Measurements from ENCODE around the gene NYNRIN.
"Not testable (repeated sequence)": the region's sequence is repeated elsewhere in the genome, so short reads cannot be mapped to it uniquely, and the experiment has no call there.

NYNRIN gene

DNA sequence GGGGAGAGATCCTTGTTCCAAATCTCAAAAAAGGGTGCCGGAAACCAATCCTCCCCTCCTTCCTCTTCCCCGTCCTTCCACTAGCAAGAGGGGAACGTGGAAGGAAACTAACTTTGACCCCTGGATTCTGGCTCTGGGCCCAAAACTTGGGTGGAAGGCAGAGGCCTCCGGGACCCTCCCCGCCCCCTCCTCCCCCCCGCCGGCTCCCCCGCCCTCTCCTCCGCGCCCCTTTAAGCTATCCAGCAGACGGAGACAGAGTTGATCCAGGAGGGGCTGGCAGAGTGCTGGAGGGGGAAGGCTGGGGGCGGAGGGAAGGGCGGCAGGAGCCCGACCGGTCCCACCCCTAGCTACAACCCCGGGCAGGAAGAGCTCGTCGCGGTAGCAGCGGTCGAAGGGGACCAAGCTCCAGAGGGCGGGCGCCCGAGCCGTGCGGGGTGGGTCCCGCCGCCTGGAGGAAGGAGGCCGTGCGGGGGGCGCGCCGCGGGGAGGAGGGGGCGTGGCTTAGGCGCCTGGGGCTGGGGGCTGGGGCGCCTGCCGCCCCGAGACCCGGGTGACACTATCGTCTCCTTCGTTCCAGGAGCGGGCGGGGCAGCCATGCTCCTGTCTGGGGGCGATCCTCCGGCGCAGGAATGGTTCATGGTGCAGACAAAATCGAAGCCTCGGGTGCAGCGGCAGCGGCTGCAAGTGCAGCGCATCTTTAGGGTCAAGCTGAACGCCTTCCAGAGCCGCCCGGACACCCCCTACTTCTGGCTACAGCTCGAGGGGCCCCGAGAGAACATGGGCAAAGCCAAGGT, at the start of gene NYNRIN:
NYNRIN (plus strand) TSS at position 351 of the 794 bp plus-strand sequence; CDS start at position 595, 244 bp downstream.
- DNase-seq (ENCODE audit: low spot score): peak; percentile 42

DNA sequence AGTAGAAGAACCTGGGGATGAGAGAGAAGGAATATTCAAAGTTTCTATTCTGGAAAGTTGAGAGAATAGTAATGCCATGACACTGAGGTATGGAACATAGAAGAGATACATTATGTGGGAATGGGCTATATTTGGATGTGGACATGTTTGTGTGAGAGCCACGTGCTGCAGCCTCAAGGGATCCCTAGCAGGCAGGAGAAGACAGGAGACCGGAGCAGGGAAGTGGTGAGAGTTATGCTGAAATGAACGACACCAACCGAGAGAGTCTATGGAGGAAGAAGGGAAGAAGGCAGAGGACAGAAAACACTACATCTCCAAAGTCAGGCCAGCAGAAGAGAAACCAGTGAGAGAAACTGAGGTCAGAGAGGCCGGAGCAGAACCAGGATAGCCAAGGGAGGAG, 49.1 kb upstream of the NYNRIN start:
- no peak for DNase-seq (ENCODE audit: low spot score)

GRCh38 chr14:24351517-24351916, 47.3 kb upstream of the NYNRIN start:
- DNase-seq (ENCODE audit: low spot score): no peak

- no peak for DNase-seq (ENCODE audit: low spot score)
Measured at GRCh38 chr14:24353559-24354481, 45.0 kb upstream of the NYNRIN start.

DNA sequence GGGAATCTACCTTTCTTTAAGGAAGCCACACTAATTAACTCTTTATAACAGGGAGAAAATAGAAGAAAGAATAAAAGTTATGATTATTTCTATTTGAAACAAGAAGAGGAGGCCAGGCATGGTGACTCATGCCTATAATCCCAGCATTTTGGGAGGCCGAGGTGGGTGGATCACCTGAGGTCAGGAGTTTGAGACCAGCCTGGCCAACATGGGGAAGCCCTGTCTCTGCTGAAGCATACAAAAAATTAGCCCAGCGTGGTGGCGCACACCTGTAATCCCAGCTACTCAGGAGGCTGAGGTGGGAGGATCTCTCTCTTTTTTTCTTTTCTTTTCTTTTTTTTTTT, 44.3 kb upstream of the NYNRIN start:
- DNase-seq (ENCODE audit: low spot score): not testable (repeated sequence)

- DNase-seq (ENCODE audit: low spot score): no peak
Measured at GRCh38 chr14:24355009-24355408, 43.8 kb upstream of the NYNRIN start.

DNA sequence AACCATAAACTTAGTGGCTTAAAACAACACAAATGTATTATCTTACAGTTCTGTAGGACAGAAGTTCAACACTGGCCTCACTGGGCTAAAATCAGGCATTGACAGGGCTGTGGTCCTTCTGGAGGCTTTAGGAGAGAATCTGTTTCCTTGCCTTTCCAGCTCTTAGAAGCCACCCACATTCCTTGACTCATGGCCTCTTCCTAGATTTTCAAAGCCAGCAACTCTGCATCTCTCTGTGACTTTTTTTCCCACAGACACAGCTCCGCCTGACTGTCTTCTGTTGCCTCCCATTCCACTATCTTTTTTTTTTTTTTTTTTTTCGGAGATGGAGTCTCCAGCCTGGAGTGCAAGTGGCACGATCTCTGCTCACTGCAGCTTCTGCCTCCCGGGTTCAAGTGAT, 42.6 kb upstream of the NYNRIN start:
- DNase-seq (ENCODE audit: low spot score): no peak

- no peak for DNase-seq (ENCODE audit: low spot score)
Measured at GRCh38 chr14:24360281-24360680, 38.5 kb upstream of the NYNRIN start.

DNA sequence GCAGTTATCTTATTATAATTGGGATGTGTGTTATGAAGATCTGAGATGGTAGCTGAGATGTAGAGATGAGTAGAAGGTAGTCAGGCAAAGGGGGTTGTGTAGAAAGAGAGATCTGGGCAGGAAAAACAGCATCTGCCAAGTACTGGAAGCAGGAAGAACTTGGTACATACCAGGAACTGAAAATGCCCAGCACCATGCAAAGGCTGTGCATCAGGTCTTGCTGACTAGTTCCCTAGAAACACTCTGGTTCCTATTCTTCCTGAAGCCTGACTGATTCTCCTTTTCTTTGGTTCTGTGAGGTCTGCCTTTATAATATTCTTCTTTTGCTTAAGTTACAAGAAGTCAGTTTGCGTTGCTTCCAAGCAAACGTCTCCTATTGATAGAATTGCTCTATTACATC, 37.5 kb upstream of the NYNRIN start:
- DNase-seq (ENCODE audit: low spot score): no peak

DNA sequence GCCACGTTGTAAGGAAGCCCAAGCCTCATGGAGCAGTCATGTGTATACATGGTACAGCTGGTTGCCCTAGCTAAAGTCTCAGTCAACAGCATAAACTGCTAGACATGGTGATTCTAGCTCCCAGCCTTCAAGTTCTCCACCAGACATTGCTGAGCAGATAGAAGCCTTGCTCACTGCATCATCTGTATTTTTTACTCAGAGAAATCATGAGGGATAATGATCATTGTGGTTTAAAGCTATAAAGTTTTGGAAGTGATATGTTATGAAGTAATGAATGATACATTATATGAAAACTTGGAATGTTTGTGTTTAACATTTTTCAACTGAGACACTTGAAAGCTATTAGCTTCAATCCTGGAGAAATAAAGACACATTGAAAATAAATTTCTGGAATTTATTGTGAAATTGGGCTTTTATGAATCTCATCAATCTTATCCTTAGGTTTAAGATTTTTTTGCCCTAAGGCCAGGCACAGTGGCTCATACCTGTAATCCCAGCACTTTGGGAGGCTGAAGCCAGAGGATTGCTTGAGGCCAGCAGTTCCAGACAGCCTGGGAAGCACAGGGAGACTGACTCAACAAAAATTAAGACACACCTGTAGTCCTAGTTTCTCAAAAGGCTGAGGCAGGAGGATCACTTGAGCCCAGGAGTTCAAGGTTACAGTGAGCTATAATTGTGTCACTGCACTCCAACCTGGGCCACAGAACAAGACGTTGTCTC, 36.4 kb upstream of the NYNRIN start:
- no peak for DNase-seq (ENCODE audit: low spot score)

GRCh38 chr14:24363401-24363800, 35.4 kb upstream of the NYNRIN start:
- no peak for DNase-seq (ENCODE audit: low spot score)

GRCh38 chr14:24364841-24365240, 34.0 kb upstream of the NYNRIN start:
- no peak for DNase-seq (ENCODE audit: low spot score)

GRCh38 chr14:24365600-24366412, 33.0 kb upstream of the NYNRIN start:
- DNase-seq (ENCODE audit: low spot score): peak; percentile 84

DNA sequence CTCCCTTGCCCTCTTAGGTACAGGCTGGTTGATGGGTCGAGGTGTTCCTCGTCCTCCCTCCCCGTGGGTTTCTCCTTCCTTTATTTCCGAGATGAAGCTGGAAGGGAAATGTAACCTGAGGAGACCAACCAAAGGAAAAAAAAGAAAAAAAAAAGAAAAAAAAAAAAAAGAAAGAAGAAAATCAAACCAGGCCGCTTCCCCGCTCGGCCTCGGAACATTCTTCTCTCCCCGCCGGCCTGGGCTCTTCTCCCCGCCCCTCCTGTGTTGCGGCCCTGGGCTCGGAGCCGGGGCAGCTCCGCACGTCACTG, 32.4 kb upstream of the NYNRIN start:
- DNase-seq (ENCODE audit: low spot score): no peak

GRCh38 chr14:24366721-24367513, 31.9 kb upstream of the NYNRIN start:
- peak; percentile 93 for DNase-seq (ENCODE audit: low spot score)

DNA sequence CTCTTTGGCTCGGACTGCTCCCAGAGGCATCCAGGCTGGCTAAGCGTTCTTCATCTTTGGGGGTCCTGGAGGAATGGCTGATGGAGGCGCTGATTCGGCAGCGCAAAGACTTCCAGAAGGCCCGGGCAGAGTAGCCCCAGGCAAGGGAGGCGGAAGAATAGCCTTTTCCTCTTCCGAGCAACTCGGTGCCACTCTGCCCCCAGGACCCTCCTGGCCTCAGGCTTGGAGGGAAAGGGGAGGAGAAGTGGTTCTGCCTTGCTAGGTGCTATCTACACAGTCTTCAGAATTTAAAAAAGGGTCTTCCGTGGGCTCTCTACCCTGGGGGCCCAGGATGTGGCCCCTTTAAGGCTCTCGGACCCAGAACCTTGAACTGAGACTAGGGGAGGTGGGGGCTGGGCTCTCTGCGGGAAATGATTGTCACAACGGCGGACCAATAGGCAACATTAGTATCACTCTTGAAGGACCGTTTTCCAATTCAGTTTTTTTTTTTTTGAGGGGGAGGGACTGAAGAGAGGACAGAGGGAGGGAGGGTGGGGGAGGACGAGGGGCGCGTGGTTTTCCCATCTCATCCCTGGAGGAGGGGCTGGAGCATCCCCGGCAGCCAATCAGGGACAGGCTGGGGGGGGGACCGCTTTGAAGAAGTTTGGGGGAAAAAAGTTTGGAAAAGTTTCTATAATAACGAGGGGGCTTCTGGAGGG, 31.1 kb upstream of the NYNRIN start, which contains the start of gene NFATC4:
NFATC4 (plus strand) TSS at position 671 of the 698 bp plus-strand sequence. CDS start 157 bp downstream, outside the sequence.
- DNase-seq (ENCODE audit: low spot score): peak; percentile 76

DNA sequence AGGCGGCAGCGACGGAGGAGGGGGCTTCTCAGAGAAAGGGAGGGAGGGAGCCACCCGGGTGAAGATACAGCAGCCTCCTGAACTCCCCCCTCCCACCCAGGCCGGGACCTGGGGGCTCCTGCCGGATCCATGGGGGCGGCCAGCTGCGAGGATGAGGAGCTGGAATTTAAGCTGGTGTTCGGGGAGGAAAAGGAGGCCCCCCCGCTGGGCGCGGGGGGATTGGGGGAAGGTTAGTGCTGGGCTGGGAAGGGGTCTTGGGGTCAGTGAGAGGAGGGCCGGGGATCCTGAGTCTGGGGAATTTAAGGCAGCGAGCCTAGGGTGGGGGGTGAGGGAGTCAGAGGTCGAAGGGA, 30.6 kb upstream of the NYNRIN start:
- DNase-seq (ENCODE audit: low spot score): no peak

DNA sequence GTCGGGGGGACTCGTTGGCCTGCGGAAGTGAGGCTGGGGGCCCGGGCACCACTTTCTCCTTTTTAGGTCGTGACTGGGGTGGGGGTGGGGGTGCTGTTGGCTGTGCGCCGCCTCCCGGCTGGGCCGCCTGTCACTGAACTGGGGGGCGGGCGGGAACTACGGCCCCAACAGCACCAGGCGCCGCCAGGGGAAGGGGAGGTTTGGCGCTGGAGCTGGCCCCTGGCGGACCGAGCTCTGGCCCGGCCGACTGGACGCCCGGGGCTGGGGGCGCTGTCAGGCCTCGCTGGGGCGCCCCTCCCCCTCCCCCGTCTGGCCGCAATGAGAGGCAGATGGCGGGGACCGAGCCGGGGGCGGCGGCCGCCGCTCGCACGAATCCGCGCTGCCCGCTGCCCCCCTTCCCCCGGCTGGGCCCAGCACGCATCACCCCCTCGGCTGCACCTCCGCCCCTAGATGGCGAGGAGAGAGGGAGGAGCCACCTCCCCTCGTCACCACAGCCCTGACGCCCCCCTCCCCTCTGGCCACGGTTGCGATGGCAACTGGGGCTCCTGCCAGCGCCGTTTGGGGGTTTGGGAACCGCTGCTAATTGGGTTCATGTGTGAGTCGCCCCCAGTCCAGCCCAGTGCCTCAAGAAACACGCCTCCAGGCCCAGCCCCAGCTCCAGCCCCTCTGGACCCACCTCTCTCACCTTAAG, 30.1 kb upstream of the NYNRIN start:
- DNase-seq (ENCODE audit: low spot score): peak; percentile 54

DNA sequence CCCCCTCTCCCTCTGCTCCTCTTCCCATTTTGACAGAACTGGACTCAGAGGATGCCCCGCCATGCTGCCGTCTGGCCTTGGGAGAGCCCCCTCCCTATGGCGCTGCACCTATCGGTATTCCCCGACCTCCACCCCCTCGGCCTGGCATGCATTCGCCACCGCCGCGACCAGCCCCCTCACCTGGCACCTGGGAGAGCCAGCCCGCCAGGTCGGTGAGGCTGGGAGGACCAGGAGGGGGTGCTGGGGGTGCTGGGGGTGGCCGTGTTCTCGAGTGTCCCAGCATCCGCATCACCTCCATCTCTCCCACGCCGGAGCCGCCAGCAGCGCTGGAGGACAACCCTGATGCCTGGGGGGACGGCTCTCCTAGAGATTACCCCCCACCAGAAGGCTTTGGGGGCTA, 29.3 kb upstream of the NYNRIN start:
- no peak for DNase-seq (ENCODE audit: low spot score)
